ENCODE measurements around the gene CNBD2.
"Not testable (repeated sequence)": the region's sequence is repeated elsewhere in the genome, so short reads cannot be mapped to it uniquely, and the experiment has no call there.

GRCh38 chr20:36001331-36001730, 32.9 kb downstream of the CNBD2 start:
- TF ChIP-seq CTCF (IDR thresholded peaks at IDR 0.05; ENCODE audit: poor library complexity, severe bottlenecking); POLR2AphosphoS5 (IDR thresholded peaks at IDR 0.05); EZH2 (IDR thresholded peaks at IDR 0.05; ENCODE audit: borderline replicate concordance, insufficient read depth, low read length, poor library complexity, severe bottlenecking); EP300 (conservative IDR thresholded peaks at IDR 0.05; ENCODE audit: poor library complexity, severe bottlenecking); SMC3 (conservative IDR thresholded peaks at IDR 0.05; ENCODE audit: poor library complexity); MXI1 (conservative IDR thresholded peaks at IDR 0.05; ENCODE audit: poor library complexity, severe bottlenecking); RAD21 (conservative IDR thresholded peaks at IDR 0.05): not testable (repeated sequence)
- TF ChIP-seq, protein P1, sequence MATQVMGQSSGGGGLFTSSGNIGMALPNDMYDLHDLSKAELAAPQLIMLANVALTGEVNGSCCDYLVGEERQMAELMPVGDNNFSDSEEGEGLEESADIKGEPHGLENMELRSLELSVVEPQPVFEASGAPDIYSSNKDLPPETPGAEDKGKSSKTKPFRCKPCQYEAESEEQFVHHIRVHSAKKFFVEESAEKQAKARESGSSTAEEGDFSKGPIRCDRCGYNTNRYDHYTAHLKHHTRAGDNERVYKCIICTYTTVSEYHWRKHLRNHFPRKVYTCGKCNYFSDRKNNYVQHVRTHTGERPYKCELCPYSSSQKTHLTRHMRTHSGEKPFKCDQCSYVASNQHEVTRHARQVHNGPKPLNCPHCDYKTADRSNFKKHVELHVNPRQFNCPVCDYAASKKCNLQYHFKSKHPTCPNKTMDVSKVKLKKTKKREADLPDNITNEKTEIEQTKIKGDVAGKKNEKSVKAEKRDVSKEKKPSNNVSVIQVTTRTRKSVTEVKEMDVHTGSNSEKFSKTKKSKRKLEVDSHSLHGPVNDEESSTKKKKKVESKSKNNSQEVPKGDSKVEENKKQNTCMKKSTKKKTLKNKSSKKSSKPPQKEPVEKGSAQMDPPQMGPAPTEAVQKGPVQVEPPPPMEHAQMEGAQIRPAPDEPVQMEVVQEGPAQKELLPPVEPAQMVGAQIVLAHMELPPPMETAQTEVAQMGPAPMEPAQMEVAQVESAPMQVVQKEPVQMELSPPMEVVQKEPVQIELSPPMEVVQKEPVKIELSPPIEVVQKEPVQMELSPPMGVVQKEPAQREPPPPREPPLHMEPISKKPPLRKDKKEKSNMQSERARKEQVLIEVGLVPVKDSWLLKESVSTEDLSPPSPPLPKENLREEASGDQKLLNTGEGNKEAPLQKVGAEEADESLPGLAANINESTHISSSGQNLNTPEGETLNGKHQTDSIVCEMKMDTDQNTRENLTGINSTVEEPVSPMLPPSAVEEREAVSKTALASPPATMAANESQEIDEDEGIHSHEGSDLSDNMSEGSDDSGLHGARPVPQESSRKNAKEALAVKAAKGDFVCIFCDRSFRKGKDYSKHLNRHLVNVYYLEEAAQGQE (IDR thresholded peaks at IDR 0.05; ENCODE audit: borderline replicate concordance), result not testable (repeated sequence)

All from neural cell (in vitro differentiated cells).